Testis (tissue), 3 donors: ENCODE measurements around the gene CASP2. TPM values are rescaled to one million over a fixed set of nuclear protein-coding genes. Genes with fewer than 3 reads are reported as not detected.
A peak's percentile ranks its signal among the peaks of the same experiment; 100 is the strongest.

Experiments
- DNase-seq: peaks from one replicate; pipeline ENCODE4 v3.0.0-alpha.2; 2019
- H3K27ac ChIP-seq, 2 donors: fragments of 200-600 bp; sonication (generic); one replicate each; pipeline ENCODE4 v1.5.1; 2019
- H3K27me3 ChIP-seq: fragments of 200-600 bp; sonication (generic); one replicate; pipeline ENCODE4 v1.5.1; 2019
- H3K36me3 ChIP-seq: fragments of 200-600 bp; sonication (generic); one replicate; pipeline ENCODE4 v1.5.1; 2017; ENCODE audit warnings: low read depth; ENCODE audit errors: missing control alignments
- H3K4me1 ChIP-seq: fragments of 200-600 bp; sonication (generic); one replicate; pipeline ENCODE4 v1.5.1; 2019
- H3K4me3 ChIP-seq, 2 donors: fragments of 200-600 bp; sonication (generic); one replicate each; pipeline ENCODE4 v1.5.1; 2017 to 2019
- H3K9me3 ChIP-seq: fragments of 200-600 bp; sonication (generic); one replicate; pipeline ENCODE4 v1.5.1; 2017
- CTCF ChIP-seq, 3 experiments: fragments of 450-650 bp in 2 of 3; fragments of 200-600 bp in 1 of 3; sonication (generic) in 1 of 3; IDR thresholded peaks; one replicate each; pipeline ENCODE4 v1.5.1; 2016 to 2019; ENCODE audit warnings: antibody characterized with exemption in 3 of 3, mild to moderate bottlenecking in 2 of 3, moderate library complexity in 1 of 3
- POLR2A ChIP-seq: fragments of 450-650 bp; IDR thresholded peaks from one replicate; pipeline ENCODE4 v1.6.1; 2017; ENCODE audit warnings: antibody characterized with exemption, mild to moderate bottlenecking, moderate library complexity
- WGBS, 2 donors: methylation state at CpG; one replicate each; pipeline ENCODE4 v1.1.5; 2018; 5-methylcytosine and 5-hydroxymethylcytosine counted together
- intact Hi-C: fragments of 100-400 bp; cut with DNase I; formaldehyde crosslinking; loops from one replicate; pipeline ENCODE4 v1.15.1; 2023; ENCODE audit warnings: low total_unique reads
- polyA plus RNA-seq: library from polyadenylated mRNA; stranded (reverse); fragments of 350-450 nt; fragmentation: Illumina TruSeq; extraction: RNeasy Lipid Tissue Mini Kit (QIAGEN cat#74804); gene quantifications from one replicate; pipeline ENCODE4 v1.2.3, GENCODE V29; 2014; ENCODE audit warnings: low read depth, low replicate concordance; ENCODE audit not compliant: insufficient read depth
- total RNA-seq, 2 donors: library from RNA; depleted of rRNA; stranded (reverse); fragments of >200 nt; gene quantifications; one replicate each; pipeline ENCODE4 v1.2.3, GENCODE V29; 2016

Gene CASP2
- total and polyA plus RNA-seq, 3 donors from 2014 or later, result 20.7 to 26.5 (median 23.6) TPM

GRCh38 chr7:143345428-143345900 lies 57.3 kb downstream of the CASP2 start:
- Histone ChIP-seq H3K27ac (no peak overlapping the region), H3K36me3 (no peaks in the 10 kb centered on the region), H3K27me3 (no peaks in the 10 kb centered on the region), H3K4me3 (peak overlapping the region in 1 of 2 donors; percentile 35), H3K4me1 (no peaks in the 10 kb centered on the region), H3K9me3 (no peaks in the 10 kb centered on the region)
- intact Hi-C loops, result no loop called here
- TF ChIP-seq CTCF (IDR thresholded peaks at IDR 0.05), result peak in 2 of 3 experiments; percentile 27 to 44
- TF ChIP-seq POLR2A, result no peak
- DNase-seq, result peak; percentile 64
- WGBS, 2 donors, result 3 to 5% methylated on average over 32 to 35 of the region's 35 CpGs

GRCh38 chr7:143346018-143346417 lies 57.9 kb downstream of the CASP2 start:
- Histone ChIP-seq H3K27me3 (no peaks in the 10 kb centered on the region), H3K4me1 (no peaks in the 10 kb centered on the region), H3K9me3 (no peaks in the 10 kb centered on the region), H3K4me3 (no peak overlapping the region), H3K36me3 (no peaks in the 10 kb centered on the region), H3K27ac (no peak overlapping the region)
- intact Hi-C loops, result no loop called here
- no peak for DNase-seq
- 65 to 75% methylated on average over 4 of the region's 4 CpGs for WGBS, 2 donors
- no peak for TF ChIP-seq CTCF (IDR thresholded peaks at IDR 0.05)
- no peak for TF ChIP-seq POLR2A

- TF ChIP-seq POLR2A, result no peak
- no peak for TF ChIP-seq CTCF (IDR thresholded peaks at IDR 0.05)
- H3K9me3 ChIP-seq, result no peaks in the 10 kb centered on the region
- WGBS, 2 donors, result 67% methylated on average over 5 of the region's 5 CpGs
- H3K4me1 ChIP-seq, result no peaks in the 10 kb centered on the region
- no peaks in the 10 kb centered on the region for H3K36me3 ChIP-seq
- H3K27me3 ChIP-seq, result no peaks in the 10 kb centered on the region
- intact Hi-C loops, result no loop called here
- no peak overlapping the region for H3K27ac ChIP-seq
- no peak overlapping the region for H3K4me3 ChIP-seq
- no peak for DNase-seq
Measured at GRCh38 chr7:143347950-143348349, 59.8 kb downstream of the CASP2 start.

GRCh38 chr7:143351060-143351459 lies 62.9 kb downstream of the CASP2 start:
- H3K9me3 ChIP-seq, result no peaks in the 10 kb centered on the region
- no peak for DNase-seq
- H3K27ac ChIP-seq, result no peak overlapping the region
- intact Hi-C loops, result no loop called here
- no peak for TF ChIP-seq CTCF (IDR thresholded peaks at IDR 0.05)
- TF ChIP-seq POLR2A, result no peak
- 78 to 88% methylated on average over 5 of the region's 5 CpGs for WGBS, 2 donors
- H3K4me1 ChIP-seq, result no peaks in the 10 kb centered on the region
- no peaks in the 10 kb centered on the region for H3K27me3 ChIP-seq
- no peak overlapping the region for H3K4me3 ChIP-seq
- no peaks in the 10 kb centered on the region for H3K36me3 ChIP-seq

- intact Hi-C loops, result no loop called here
- WGBS, 2 donors, result 94 to 100% methylated on average over 6 to 9 of the region's 9 CpGs
- Histone ChIP-seq H3K9me3 (no peaks in the 10 kb centered on the region), H3K27ac (no peak overlapping the region), H3K4me1 (no peaks in the 10 kb centered on the region), H3K4me3 (no peak overlapping the region), H3K27me3 (no peaks in the 10 kb centered on the region), H3K36me3 (no peaks in the 10 kb centered on the region)
- no peak for TF ChIP-seq CTCF (IDR thresholded peaks at IDR 0.05)
- TF ChIP-seq POLR2A, result no peak
- no peak for DNase-seq
Measured at GRCh38 chr7:143351574-143351973, 63.4 kb downstream of the CASP2 start.
